8988T (cell line): ENCODE results near the gene HCN4.
"Not testable (repeated sequence)": the region's sequence is repeated elsewhere in the genome, so short reads cannot be mapped to it uniquely, and the experiment has no call there.

Experiments
- DNase-seq: peaks from one replicate; pipeline ENCODE4 v3.0.0; 2011

HCN4 gene

DNA sequence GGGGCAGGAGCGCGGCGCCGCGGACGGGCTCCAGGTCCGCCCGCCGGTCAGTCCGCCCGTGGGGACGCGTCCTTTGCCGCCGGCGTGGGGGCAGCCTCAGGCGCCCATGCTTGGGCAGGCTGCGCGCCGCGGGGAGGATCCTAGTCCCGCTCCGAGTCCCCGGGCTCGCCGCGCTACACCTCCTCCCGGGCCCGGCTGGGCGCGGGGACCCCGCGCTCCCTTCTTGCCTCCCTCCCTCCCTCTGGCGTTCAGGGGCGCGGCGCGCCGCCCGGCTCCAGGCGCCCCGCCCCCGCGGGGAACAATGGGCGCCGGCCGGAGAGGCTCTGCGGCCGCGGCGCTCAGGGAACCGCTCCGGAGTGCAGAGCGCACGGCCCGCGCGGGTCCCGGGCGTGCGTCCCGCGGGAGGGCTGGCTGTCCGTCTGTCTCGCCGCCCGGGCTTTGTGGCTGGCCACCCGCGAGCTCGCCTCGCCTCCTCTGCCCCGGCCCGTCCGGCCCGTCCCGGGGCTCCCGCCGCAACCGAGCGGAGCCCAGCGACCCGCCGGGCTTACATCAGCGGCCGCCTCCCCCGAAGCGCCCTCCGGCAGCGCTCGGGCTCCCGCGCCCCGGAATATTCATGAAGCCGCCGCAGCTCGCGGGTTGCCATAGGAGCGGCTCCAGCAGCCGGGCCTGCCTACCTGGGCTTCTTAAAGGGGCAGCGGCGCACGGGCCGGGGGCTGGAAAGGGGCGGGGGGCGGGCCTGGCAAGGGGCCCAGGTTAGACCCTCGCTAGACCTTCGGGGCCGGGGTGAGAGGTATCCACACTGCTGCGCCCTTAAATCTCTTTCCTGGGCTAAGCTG, at the start of gene HCN4:
TSS of gene HCN4 (minus strand) at position 658 of the 836 bp plus-strand sequence. CDS start 688 bp downstream, outside the sequence.
- DNase-seq = peak; percentile 83

DNA sequence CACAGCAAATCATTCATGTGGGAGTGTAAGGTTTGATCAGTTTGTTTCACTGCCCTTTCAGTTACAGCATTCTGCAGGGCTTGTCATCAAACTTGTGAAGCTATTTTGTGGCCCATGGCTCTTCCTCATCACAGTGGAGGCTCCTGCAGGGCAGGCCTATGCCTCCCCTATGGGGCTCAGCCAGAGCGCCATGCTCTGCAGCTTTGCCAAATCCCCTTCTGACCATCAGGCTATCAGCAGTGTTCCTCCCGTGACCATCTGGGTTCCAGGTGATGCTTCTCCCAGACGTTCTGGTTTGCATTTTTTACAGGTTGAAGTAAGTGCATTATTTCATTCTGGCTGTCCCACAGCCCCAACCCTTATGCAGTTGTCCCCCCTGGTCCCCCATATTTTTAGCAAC, 46.1 kb upstream of the HCN4 start:
- no peak for DNase-seq

DNA sequence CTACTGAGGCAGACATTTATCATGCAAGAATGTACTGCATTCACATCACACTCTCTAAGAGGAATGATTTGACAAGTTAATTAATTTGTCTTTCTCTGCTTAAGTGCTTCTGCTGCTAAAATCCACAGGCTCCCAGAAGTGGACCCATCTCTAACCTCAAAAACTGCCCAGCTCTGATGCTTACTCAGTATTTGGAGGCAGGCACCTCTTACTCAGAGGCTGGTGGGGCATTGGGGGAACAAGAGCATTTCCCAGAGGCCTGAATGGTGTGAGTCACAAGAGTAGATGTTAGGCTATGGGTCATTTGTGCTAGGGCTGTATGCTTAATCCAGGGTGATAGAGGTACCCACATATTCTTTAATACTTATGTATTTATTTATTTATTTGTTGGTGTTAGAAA, 34.4 kb upstream of the HCN4 start:
- no peak for DNase-seq

DNA sequence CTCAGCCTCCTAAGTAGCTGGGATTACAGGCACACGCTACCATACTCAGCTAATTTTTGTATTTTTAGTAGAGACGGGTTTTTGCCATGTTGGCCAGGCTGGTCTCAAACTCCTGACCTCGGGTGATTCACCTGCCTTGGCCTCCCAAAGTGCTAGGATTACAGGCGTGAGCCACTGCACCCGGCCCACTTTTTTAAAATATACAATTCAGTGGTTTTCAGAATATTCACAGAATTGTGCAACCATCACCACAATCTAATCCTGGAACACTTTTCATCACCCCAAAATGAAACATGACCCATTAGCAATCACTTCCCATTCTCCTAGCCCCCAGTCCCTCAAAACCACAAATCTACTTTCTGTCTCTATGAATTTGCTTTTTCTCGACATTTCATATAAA, 31.5 kb upstream of the HCN4 start:
- not testable (repeated sequence) for DNase-seq

DNA sequence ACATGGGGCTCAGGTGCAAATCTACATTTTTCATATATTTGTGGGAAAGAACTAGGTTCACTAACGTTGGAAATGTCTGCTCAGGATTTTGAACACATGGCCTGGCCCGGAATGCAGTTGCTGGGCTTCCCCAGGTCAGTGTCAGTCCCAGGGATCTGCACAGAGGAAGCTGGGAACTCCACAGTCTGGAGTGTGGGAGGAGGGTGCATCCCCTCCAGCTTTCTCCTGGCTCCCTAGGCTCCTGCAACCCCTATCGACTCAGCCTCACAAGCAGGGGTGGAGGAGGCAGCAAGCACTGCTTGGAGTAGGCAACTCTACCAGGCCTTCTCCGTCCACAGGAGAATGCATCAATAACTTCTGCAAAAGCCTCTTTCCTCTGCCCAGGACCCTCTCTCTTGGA, 30.1 kb upstream of the HCN4 start:
- DNase-seq = no peak

DNA sequence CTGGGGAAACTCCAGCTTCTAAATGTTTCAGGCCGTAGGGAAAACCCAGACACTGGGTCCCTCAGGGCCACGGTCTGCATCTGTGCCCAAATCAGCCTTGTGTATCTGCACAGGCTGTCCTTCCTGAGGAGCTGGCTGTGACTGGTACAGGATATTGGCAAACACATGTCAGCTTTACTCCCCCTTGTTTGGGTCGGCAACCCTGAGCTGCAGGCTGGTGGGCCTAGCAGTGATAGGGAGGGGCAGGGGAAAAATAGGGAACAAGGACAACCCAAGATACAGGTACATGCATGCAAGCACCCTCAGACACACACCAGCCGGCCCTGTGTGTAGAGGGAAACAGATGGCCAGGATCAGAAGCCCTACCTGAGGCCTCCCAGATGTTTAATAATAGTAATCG, 28.7 kb upstream of the HCN4 start:
- DNase-seq = no peak

DNA sequence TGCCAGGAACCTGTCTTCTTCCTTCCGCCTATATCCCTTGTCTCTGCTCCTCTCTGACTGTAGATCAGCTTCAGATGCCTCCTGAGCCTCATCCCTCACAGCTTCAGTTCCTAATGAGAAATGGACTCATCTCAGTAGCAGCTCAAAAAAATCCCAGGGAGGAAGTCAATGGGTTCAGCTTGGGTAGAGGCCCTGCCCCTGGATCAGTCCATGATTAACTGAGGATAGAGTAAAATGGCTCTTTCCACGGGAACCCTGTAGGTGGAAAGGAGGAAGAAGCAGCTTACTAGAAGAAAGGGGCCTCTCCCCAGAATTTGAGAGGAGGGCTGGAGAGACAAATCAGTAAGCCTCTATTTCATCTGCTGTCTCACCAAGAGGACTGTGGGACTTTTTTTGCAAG, 26.9 kb upstream of the HCN4 start:
- DNase-seq = no peak

DNA sequence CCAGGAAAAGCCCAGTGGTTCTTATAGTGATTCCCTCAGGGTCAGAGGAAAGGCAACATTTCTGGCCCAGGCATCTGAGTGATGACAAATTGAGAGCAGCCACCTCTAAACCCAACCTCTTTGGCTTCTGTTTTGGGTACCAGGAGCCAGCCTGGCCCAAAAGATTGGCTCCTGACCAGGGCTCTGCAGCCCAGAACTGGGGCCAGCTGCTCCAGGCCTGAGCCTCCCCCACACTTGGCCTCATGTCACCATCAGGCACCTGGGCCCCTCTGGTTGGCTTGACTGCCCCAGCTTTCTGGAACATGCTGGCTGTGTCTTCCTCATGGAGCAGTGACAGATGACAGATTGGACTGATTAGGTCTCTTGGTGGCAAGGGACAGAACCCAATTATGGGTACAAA, 26.0 kb upstream of the HCN4 start:
- no peak for DNase-seq

DNA sequence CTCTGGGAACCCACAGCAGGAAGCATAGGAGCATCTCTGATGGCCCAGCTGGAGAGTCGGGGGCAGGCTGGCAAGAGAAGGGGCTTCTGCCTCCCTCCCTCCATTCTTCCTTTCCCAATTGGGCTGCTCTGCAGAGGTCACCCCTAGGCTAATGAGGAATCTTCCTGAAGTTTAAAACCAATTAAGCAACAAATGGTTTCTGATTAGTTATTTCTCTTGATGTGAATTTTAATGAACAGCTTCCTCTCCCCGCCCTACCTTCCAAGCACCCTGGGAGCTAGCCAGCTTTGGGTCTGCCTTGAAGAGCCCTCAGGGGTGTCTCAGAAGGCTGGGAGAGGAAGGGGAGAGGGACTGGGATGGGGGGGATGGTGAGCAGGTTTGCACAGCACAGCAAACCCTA, 24.6 kb upstream of the HCN4 start:
- no peak for DNase-seq

DNA sequence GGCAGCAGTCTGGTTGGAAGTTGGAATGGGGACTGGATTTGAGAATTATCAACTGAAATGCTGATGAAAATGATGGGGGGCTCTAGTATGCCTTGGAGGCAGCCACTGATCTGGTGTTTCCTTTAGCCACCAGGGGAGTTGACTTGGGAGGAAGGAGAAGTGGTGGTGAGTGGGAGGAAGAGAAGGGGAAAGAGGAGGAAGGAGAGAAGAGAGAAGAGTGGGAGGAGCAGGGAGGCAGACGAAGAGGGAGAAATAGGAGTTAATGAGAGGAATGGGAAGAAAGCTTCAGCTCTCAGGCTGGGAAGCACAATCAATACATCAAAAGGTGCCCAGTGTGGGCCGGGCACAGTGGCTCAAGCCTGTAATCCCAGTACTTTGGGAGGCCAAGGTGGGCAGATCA, 23.3 kb upstream of the HCN4 start:
- no peak for DNase-seq

DNA sequence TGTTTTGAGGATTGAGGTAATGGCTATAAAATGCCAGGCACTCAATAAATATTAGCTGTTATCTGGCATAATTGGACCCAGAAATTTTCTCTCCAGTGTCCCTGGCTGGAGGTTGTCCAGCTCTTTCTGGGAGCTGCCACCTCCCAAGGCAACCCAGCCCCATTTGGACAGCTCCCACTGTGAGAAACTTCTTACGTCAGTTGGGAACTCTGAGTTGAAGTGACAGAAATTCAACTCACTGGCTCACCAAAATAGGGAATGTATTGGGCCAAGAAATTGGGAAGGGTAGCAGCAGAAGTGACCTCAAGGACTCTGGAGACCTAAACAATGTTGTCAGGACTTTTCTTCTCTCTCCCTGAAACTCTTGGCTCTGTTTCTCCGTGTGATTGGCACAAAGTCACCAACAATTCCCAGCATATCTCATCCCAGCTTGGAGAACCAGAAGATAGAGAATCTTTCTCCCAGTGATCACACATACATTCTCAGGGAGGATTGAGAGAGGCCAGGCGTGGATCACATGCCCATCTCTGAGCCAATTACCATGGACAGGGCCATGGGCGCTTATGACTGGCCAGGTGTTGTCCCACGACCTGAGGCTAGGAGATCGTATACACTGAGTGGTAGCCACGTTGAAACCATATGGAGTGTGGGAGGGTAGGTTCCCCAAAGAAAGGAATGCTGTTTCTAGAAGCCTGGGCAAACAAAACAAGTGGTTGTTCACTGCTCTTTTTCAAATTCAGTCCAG, 22.5 kb upstream of the HCN4 start:
- DNase-seq = no peak

DNA sequence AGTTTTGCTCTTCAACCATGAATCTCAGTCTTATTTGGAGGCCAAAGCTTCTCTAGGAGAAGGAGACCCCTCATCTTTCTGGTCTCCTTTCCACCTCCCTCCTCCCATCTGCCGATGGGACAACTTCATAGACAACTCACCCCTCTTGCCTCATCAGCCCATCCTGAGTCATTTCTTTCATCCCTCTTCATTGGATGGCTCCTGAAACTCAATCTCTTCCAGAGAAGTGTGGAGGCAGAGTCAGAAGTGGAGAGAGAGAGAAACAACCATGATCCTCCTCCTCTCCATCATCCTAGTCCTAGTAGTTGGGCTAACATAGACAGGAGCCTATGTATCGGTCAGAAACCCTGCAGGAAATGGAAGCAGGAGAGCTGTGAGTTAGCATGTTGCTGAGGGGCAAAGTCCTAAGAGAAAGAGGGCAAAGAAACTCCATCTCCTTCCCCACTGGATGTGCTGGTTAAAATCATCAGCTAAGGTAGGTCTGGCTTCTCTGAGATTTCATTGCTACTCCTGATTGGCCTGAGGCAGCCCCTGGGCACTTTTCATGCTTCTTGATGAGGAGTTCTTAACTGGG, 21.3 kb upstream of the HCN4 start:
- no peak for DNase-seq

DNA sequence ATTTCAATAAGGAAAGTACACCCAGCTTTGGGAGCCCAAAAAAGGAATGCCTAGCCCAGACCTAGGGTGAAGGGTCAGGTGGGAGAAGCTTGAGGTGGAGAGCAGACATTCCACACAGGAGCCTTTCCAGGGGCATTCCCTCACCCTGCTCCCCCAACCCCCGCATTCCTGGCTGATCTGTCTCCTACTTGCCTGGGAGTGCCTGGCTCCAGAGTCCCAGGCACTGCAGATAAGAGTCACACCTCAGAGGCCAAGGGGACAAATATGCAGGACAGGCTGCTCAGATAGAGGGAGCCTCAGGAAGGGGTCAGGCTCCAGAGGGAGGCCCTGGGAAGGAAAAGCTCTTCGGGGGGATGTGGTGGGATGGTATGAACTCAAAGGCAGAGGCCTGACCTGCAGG, 20.8 kb upstream of the HCN4 start:
- no peak for DNase-seq

DNA sequence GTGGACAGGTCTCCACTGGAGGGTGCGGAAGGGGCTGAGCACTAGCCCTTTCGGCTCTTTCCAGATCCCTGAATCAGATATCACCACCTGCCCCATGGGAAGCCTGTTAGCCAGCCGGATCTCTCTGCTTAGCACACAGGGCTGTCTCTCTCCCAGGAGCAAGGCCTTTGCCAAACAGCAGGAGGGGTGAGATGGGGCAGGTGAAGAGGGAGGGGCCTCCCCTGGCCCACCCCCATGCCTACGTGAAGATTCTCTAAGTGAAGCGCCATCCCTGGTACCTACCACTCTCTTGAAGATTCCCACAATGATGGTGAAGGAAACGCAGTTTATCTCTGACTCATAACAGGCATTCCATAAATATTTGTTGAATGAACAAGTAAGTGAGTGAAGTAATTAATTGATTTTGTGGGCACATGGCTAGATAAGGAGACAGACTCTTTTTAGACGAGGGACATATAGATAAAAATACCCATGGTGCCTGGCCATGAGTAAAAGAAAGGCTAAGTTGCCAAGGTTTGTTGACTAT, 19.6 kb upstream of the HCN4 start:
- no peak for DNase-seq

DNA sequence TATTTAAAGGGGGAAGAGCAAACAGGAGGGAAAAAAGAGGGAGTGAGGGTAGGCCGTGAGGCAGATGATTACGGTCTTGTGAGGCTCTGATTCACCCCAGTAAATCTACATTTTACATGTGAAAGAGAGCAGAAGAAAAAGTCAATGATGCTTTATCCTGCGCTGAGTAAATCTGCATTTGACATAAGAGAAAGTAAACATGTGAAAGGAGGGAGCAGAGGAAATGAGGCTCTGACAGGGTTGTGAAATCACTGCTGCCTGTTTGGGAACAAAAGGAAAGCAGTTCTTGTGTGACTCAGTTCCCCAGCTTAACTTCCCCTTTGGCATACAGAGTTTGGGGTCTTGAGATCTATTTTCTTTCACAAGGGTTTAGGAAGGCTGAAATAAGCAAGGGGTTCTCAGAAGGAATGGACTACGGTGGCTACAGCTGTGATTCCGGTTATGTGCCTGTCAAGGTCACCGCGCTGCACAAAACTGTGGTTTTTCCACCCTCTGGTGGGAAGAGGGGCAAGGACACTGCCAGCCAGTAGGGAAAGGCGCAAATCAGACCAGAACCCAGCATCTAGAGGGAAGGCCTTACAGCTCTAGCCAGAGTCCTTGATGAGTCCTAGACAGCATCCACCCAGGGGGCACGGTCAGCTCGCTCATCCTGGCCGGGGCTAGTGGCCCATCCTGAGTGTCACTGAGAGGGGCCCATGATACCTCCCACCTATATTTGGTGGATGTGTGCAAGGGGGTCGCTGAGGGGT, 18.9 kb upstream of the HCN4 start:
- no peak for DNase-seq

DNA sequence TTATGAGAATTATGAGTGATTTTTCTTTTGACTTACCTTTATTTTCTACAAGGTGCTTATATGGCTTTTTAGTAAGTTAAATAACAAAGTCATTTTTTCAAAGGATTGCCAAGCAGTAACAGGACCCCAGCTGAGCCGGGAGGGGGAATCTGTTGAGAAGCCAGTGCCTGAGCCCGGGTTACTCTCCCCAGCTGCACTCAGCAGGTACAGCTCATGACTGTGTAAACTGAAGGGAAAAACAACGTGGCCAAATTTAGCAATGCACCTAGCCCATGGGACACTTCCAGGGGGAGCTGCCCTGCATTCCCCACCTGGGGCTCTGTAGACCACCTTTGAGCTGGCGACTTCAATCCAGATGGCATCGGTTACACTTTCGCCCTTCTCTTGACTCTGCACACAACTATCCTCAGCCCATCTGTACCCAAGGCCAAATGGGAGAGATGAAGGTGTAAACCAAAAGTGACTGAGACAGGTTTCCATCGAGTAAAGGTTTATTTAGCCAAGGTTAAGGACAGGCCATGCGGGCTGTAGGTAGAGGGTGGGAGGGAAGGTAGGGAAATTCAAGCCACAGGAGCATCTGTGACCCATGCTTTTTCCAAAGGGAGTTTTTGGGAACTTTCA, 18.2 kb upstream of the HCN4 start:
- DNase-seq = no peak

DNA sequence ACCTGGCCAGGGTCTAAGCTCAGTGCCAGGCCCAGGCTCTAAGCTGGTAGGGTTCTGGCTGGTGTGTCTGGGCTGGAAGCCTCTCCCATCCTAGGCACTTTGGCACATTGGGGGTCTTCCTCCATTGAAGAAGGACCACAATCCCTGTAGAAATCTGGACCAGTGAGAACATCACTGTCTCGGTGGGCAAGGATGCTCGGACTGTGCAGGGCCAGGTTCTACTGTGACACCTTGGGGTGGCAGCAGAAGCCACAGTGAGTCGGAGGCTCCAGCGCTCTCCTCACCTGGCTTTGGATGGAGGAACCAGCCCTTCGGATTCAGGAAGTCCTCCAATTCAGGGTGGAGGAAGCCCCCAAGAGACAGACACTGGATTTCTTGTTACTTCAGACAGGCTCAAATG, 17.5 kb upstream of the HCN4 start:
- no peak for DNase-seq

DNA sequence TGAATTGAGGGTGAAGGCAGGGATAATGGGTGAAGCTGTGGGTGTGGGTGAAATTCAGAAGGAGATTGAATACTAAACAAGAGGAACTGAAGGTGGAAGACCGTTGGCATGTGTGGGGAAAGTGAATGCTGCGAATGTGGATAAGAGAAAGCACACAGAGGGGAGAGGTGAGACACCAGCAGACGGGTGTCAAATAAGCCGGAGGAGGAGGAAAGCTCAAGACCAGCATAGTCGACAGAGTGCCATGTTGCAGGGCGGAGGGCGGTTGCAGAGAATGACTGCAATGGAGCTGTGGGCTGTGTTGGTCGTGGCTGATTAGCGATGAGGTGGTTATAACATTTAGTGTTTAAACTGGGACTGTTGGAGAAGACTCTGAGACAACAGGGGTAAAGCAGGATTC, 16.4 kb upstream of the HCN4 start:
- DNase-seq = no peak

DNA sequence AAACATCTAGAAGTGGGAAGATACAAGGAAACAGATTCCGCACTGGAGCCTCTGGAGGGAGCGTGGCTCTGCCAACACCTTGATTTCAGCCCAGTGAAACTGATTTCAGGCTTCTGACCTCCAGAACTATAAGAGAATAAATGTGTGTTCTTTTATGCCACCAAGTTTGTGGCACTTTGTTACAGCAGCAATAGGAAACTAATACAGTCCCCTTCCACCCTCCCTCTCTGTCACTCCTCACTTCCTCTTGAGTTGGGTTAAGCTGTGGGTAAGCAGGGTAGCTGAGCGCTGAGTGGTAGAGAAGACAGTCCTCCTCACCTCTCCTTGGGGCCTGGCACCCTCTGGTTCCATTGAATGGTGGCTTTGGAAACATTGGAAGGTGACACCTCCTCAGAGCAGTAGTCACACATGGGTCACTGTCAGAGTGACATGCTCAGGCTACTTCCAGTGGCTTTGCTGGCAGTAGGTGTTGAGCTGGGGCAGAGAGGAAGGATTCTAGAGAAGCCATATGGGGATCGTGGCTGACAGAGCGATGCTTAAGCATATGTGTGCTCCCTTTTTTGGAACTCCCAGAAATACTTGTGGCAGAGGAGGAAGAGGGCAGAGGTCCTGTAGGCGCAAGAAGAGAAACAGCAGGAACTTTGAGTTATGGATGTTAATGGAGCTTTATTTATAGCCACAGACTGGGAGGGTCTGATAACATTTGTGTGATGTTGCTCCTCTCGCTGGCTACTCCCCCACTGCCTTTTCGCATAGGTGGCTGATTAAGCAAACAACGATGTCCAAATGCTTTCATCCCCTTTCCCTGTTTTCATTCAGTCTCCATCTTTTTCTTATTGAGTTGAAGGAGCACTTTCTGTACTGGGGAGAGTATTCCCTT, 14.8 kb upstream of the HCN4 start:
- DNase-seq = no peak

DNA sequence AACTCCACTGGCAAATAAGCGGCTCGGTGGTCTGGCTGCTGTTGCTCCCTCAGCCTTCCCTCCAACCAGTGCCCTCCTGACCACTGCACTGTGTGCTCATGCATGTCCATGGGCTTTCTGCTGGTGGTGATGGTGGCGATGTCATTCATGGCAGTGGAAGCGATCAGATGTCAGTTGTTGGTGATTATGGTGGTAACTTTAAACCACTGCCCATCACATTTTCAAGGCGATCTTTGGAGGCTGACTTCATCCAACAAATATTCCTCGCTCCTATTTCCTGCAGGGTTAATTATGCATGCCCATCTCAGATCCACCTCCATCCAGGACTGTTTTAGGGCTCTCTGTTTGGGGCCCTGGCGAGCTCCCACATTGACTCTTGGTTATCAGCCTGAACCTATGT, 13.4 kb upstream of the HCN4 start:
- DNase-seq = no peak

DNA sequence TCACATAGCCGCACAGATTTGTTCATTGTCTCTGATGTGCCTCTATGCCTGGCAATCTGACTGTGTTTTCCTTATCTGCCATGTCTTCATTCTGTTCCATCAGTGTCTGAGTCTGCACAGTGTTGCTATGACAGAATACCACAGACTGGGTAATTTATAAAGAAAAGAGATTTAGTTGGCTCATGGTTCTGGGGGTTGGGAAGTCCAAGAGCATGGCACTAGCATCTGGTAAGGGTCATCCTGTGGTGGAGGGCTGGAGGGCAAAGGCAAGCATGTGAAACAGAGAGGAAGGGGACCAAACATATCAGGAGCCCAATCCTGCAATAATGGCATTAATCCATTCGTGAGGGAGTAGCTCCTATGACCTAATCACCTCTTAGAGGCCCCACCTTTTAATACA, 11.9 kb upstream of the HCN4 start:
- no peak for DNase-seq

DNA sequence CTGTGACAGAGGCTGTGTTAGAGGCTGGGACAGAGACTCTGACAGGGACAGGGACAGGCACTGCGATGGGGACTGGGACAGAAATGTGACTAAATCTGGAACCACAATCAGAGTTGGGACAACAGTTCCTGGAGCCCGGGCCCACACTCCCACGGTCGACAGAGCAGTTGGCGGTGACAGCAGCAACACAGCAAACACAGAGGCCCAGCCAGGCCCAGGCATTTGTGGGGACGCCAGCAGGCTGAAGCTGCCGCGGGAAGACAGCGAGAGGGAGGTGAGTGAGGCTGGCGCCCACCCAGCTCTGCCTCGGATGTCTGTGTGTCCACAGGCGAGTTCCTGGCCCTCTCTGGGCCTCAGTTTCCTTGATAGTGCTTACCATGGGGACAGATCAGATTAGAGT, 9.3 kb upstream of the HCN4 start:
- DNase-seq = no peak
